HL-60 (cell line): ENCODE data around the gene ITSN1.
"Not testable (repeated sequence)": the region's sequence is repeated elsewhere in the genome, so short reads cannot be mapped to it uniquely, and the experiment has no call there.

Source experiments
- GABPA ChIP-seq: IDR thresholded peaks from 2 replicates; pipeline ENCODE4 v1.6.1; 2012; ENCODE audit warnings: low read depth
- POLR2AphosphoS5 ChIP-seq: IDR thresholded peaks from 2 replicates; pipeline ENCODE4 v1.6.1; 2012; ENCODE audit warnings: low read depth
- TF ChIP-seq, protein P1 (sequence below): IDR thresholded peaks from one replicate; pipeline ENCODE4 v1.5.1; 2011; ENCODE audit warnings: low read length, control low read depth, inconsistent platforms; ENCODE audit not compliant: insufficient read depth
- TF ChIP-seq, protein P2 (sequence below): IDR thresholded peaks from 2 replicates; pipeline ENCODE4 v1.6.1; 2012; ENCODE audit warnings: low read depth; ENCODE audit not compliant: insufficient replicate concordance

DNA sequence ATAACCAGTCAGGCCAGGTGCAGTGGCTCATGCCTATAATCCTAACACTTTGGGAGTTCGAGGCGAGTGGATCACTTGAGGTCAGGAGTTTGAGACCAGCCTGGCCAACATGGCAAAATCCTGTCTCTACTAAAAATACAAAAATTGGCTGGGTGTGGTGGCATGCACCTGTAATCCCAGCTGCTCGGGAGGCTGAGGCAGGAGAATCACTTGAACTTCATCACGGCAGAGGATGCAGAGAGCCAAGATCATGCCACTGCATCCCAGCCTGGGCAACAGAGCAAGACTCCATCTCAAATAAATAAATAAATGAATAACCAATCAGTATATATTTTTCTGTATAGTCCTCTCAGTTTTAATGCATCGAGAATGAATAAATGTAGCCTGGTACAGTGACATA, 146.1 kb downstream of the ITSN1 start:
- TF ChIP-seq, protein P1, sequence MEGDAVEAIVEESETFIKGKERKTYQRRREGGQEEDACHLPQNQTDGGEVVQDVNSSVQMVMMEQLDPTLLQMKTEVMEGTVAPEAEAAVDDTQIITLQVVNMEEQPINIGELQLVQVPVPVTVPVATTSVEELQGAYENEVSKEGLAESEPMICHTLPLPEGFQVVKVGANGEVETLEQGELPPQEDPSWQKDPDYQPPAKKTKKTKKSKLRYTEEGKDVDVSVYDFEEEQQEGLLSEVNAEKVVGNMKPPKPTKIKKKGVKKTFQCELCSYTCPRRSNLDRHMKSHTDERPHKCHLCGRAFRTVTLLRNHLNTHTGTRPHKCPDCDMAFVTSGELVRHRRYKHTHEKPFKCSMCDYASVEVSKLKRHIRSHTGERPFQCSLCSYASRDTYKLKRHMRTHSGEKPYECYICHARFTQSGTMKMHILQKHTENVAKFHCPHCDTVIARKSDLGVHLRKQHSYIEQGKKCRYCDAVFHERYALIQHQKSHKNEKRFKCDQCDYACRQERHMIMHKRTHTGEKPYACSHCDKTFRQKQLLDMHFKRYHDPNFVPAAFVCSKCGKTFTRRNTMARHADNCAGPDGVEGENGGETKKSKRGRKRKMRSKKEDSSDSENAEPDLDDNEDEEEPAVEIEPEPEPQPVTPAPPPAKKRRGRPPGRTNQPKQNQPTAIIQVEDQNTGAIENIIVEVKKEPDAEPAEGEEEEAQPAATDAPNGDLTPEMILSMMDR: not testable (repeated sequence)
- not testable (repeated sequence) for TF ChIP-seq POLR2AphosphoS5, GABPA
- TF ChIP-seq, protein P2, sequence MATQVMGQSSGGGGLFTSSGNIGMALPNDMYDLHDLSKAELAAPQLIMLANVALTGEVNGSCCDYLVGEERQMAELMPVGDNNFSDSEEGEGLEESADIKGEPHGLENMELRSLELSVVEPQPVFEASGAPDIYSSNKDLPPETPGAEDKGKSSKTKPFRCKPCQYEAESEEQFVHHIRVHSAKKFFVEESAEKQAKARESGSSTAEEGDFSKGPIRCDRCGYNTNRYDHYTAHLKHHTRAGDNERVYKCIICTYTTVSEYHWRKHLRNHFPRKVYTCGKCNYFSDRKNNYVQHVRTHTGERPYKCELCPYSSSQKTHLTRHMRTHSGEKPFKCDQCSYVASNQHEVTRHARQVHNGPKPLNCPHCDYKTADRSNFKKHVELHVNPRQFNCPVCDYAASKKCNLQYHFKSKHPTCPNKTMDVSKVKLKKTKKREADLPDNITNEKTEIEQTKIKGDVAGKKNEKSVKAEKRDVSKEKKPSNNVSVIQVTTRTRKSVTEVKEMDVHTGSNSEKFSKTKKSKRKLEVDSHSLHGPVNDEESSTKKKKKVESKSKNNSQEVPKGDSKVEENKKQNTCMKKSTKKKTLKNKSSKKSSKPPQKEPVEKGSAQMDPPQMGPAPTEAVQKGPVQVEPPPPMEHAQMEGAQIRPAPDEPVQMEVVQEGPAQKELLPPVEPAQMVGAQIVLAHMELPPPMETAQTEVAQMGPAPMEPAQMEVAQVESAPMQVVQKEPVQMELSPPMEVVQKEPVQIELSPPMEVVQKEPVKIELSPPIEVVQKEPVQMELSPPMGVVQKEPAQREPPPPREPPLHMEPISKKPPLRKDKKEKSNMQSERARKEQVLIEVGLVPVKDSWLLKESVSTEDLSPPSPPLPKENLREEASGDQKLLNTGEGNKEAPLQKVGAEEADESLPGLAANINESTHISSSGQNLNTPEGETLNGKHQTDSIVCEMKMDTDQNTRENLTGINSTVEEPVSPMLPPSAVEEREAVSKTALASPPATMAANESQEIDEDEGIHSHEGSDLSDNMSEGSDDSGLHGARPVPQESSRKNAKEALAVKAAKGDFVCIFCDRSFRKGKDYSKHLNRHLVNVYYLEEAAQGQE: not testable (repeated sequence)
